A549 (cell line): ENCODE data around the gene GRID1.

Source experiments
- EP300 ChIP-seq, 2 experiments: fragments of >200 bp; sonication (Bioruptor Twin); formaldehyde crosslinking; IDR thresholded peaks; 2 replicates in 1 of 2; 3 replicates in 1 of 2; pipeline ENCODE4 v1.6.1; 2016 to 2017
- RFX5 ChIP-seq: fragments of 450-650 bp; IDR thresholded peaks from 2 replicates; pipeline ENCODE4 v1.7.1; 2014; ENCODE audit warnings: antibody characterized with exemption, mild to moderate bottlenecking, moderate library complexity
- TF ChIP-seq, protein P1 (sequence below): fragments of >200 bp; sonication (Bioruptor Twin); formaldehyde crosslinking; IDR thresholded peaks from 3 replicates; pipeline ENCODE4 v1.5.1; 2016
- TF ChIP-seq, protein P2 (sequence below): fragments of 450-650 bp; IDR thresholded peaks from 2 replicates; pipeline ENCODE4 v1.6.1; 2014; ENCODE audit warnings: antibody characterized with exemption

DNA sequence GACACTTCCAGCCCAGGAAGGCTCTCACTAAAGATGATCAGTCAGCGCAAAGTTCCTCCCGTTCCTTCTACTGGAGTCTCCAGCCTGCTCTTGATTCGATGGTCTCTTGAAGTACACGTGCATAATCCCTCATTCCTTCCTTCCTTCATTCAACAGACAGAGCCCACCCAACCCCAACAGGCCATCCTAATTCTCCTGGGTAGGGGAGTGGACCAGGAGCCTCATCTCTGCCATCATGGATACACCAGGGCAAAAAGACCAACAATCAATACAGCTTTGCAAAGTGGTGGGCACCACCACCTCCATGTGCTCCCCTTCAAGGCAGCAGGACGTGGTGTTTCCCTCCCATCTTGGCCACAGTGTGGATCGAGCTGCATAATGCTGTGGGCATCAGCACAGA lies 446.3 kb downstream of the GRID1 start:
- TF ChIP-seq, protein P1, sequence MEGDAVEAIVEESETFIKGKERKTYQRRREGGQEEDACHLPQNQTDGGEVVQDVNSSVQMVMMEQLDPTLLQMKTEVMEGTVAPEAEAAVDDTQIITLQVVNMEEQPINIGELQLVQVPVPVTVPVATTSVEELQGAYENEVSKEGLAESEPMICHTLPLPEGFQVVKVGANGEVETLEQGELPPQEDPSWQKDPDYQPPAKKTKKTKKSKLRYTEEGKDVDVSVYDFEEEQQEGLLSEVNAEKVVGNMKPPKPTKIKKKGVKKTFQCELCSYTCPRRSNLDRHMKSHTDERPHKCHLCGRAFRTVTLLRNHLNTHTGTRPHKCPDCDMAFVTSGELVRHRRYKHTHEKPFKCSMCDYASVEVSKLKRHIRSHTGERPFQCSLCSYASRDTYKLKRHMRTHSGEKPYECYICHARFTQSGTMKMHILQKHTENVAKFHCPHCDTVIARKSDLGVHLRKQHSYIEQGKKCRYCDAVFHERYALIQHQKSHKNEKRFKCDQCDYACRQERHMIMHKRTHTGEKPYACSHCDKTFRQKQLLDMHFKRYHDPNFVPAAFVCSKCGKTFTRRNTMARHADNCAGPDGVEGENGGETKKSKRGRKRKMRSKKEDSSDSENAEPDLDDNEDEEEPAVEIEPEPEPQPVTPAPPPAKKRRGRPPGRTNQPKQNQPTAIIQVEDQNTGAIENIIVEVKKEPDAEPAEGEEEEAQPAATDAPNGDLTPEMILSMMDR: no peak
- no peak for TF ChIP-seq RFX5
- TF ChIP-seq, protein P2, sequence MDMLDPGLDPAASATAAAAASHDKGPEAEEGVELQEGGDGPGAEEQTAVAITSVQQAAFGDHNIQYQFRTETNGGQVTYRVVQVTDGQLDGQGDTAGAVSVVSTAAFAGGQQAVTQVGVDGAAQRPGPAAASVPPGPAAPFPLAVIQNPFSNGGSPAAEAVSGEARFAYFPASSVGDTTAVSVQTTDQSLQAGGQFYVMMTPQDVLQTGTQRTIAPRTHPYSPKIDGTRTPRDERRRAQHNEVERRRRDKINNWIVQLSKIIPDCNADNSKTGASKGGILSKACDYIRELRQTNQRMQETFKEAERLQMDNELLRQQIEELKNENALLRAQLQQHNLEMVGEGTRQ: no peak
- no peak for TF ChIP-seq EP300 (IDR thresholded peaks at IDR 0.05)
